NCI-H146 treated with DMSO at 0.1 percent for 48 hours (cell line): ENCODE measurements around the gene CTCF.

Source experiments
- DNase-seq: peaks from one replicate; lab custom pipeline; 2025; ENCODE audit not compliant: unreplicated experiment; lab: John Stamatoyannopoulos, UW

The CTCF gene

DNA sequence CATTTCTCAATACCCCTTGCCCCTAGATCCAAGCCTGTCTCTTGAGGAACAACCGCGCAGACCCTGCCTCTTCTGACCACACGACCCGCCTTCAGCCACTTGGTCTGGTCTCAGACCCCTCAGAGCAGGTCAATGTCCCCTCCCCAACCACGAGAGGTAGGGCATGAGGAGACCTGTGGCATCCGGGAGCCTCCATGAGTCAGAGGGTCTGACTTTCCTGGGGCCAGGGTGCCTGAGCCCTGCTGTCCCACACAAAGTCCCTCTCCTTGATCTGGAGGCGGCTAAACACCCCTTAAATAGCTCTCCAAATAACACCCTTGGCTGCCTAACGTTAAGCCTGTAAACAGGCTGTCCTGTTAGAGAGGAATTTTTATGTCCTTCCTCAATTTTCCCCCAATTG, 87.7 kb downstream of the CTCF start:
- DNase-seq: no peak

DNA sequence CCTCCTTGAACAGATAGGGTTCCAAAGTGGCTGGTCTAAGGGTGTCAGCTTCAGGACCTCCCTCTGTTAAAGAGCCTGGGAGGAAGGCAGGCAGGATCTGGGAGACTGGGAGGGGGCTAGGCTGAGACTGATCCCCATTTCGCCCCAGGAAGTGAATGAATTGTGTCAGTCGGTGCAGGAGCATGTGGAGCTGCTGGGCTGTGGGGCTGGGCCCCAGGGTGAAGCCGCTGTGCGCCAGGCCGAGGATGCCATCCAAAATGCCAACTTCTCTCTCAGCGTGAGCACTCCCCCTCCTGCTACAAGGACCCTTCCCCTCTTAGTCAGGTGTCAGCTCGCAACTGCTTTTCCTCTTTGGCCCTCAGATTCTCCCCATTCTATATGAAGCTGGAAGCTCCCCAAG, 88.7 kb downstream of the CTCF start:
- DNase-seq: no peak

DNA sequence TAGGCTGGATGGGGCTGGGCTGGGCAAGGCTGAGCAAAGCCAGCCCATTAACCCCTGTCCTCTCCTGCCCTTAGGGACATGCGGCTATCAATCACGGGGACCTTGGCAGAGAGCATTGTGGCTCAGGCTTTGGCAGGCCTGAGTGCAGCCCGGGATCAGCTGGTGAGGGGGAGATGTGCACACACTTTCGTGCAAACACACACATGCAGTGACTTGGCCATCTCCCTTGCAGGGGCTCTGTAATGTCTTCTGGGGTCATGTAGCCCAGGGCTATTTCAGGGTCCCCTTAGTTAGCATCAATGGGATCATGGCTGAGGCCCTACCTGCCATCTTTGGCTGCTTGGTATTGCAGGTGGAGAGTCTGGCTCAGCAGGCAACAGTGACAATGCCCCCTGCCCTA, 89.5 kb downstream of the CTCF start:
- no peak for DNase-seq

DNA sequence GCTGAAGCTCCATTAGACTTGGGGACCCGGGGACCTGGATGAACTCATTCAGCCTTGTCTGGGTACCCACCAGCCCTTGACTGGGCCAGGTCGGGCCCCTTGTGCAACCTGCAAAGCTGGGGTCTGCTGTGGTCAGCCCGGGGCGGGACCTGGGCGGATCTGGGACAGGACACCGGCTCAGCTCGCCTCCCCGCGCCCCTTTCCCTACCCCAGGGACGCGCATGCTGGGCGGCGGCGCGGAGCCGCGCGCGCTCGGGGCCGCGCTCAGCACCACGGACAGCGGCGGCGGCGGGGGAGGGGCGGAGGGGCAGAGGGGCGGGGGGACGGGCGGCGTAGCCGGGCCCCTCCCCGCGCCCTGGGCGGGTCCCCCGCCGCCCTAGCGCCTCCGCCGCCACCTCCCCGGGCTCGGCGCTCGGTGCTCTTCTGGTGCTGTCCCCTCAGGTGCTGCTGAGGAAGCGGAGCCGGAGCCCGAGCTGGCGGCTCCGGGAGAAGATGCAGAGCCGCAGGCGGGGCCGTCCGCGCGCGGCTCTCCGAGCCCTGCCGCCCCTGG, 90.3 kb downstream of the CTCF start:
- DNase-seq: peak; percentile 0

DNA sequence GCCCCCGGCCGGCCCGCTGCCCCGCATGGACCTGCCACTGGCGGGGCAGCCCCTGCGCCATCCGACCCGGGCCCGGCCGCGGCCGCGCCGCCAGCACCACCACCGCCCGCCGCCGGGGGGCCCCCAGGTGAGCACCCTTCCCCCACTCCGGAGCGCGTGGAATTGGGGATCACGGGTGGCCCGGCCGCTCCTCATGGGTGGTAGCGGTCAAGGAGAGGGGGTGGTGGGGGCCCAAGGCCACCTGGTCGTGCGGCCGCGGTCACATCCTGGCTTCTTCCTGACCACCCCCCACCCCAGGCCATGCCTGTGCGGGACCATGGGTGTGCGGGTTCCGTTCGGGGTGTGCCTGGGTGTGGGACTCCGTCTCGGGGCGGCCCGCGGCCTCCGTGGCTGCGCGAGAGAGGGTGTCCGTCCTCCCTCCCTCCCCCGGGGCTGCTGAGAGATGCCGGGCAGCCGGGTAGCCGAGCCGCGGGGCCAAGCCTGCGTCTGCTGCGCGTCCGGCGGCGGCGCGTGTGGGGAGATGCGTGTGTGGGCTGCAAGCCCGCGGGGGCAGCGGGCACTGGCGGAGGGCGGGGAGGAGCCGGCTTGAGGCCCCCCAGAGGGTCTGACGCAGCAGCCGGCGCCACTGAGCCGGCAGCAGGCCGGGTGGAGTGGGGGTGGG, 90.9 kb downstream of the CTCF start:
- no peak for DNase-seq

DNA sequence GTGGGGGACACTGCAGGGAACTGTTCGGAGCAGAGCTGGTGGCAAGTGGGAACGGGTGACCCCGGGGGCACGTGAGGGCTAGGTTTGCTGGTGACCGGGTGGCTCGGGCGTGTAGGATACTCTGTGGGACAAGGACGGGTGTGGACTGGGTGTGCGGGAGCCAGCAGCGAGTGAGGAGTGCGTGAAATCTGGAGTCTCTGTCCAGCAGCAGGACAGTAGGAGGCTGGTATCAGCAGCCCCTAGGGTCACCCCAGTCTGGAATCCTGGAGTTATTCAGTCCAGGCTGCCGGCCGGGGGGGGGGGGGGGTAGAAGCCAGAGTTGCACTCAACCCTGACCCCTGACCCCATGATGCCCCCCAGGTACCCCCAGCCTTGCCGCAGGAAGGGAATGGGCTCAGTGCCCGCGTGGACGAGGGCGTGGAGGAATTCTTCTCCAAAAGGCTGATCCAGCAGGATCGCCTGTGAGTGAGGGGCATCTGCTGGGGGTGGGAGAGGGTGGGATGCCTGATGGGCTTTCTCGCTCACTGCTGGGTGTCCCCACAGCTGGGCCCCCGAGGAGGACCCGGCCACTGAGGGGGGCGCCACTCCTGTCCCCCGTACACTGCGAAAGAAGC, 91.6 kb downstream of the CTCF start:
- DNase-seq: no peak

DNA sequence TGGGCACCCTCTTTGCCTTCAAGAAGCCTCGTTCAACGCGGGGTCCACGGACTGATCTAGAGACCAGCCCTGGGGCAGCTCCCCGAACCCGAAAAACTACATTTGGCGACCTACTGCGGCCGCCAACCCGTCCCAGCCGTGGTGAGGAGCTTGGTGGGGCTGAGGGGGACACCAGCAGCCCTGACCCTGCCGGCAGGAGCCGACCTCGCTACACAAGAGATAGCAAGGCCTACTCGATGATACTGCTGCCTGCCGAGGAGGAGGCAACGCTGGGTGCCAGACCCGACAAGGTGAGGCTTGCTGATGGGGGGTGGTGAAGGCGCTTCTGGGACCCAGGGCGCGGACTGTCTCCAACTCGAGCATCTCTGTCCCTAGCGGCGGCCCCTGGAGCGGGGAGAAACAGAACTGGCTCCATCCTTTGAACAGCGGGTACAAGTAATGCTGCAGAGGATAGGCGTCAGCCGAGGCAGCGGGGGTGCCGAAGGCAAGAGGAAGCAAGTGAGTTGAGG, 92.1 kb downstream of the CTCF start:
- no peak for DNase-seq

DNA sequence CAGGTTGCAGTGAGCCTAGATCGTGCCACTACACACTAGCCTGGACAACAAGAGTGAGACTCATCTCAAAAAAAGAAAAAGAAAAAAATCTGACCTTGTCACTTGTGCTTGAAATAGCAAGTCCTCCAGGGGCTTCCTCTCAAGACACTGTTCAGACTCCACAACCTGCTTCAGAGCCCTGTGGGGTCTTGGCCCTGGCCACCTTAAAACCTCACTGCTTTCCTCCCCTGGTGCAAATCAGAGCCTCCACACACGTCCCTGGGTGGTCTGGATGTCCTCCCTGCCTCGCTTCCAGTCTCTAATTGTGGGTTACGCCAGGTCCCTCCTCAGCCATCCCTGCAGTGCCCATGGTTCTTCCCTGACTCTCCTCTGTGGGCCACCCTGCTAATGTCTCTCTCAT, 93.0 kb downstream of the CTCF start:
- DNase-seq: no peak

DNA sequence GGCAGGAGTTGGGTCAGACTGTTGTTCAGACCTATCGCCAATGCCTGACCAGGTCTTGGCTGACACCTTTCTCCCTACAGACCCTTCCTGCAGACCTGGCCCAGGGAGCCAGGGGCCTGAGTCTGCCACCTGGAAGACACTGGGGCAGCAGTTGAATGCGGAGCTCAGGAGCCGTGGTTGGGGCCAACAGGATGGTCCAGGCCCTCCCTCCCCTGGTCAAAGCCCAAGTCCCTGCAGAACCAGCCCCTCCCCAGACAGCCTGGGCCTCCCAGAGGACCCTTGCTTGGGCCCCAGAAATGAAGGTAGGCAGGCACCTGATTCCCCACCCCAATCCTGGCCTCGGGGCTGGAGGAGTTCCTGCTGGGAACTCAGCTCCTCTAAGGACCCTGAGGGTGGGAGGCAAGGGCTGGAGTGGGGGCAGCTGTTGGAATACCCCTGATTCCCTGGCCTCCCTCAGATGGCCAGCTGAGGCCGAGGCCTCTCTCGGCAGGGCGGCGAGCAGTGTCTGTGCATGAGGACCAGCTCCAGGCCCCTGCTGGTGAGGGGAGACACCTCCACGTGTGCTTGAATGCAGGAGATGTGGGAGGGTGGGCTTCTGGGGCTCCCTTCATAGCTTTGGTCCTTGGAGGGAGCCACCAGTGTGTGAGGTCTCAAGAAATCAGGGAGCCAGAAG, 94.2 kb downstream of the CTCF start:
- no peak for DNase-seq

DNA sequence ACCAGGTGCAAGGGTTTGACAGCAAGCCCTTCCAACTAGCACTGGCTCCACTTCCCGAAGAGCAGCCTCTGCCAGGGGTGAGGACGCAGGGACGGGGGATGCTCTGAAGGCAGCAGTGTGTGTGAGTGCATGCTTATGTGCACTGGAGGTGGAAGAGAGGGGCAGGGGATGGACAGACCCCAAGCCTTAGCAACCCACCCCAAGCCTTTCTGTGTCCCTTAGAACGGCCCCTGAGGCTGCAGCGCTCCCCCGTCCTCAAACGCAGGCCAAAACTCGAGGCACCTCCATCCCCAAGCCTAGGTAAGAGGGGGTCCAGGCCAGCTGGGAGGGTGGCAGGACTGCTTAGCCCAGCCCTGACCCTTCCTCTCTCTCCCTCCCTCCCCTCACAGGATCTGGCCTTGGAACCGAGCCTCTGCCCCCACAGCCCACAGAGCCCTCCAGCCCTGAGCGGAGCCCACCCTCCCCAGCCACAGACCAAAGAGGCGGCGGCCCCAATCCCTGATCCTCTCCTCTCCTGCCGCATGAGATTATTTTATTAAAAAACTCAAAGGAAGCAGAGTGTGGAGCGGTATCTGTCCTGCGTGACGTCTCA, 94.8 kb downstream of the CTCF start:
- DNase-seq: no peak

DNA sequence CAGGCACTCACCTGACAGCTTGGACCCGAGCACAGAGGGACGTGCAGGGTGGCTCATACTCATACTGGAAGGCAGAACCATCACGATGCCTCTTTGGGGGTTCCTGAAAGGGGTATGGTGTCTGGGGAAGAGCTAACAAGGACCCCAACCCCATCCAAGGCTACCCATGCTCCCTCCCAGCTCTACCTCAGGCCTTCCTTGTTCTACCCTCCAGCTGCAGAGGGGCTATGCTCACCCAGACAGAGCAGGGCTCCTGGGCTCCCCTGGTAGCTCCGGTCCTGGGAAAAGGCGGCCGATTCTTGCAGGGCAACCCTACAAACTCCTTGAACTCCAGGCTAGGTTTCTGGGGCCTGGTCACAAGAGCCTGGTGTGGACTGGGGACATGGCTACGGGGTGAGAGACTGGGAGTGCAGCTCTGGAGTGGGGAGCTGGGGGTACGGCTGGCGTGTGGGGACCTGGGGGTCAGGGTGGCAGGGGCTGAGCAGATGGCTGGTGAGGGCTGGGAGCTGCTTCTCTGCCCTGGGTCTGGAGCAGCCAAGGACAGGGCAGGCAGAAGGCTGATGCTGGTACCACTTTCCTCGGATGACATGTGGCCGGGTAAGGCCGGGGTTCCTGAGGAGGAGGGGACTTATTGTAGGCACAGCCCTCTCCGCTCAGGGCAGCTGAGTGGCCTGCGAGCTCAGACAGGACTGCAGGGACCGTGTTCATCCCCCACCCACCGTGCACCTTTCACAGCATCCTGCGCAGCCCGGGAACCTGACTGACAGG, 95.6 kb downstream of the CTCF start:
- no peak for DNase-seq

DNA sequence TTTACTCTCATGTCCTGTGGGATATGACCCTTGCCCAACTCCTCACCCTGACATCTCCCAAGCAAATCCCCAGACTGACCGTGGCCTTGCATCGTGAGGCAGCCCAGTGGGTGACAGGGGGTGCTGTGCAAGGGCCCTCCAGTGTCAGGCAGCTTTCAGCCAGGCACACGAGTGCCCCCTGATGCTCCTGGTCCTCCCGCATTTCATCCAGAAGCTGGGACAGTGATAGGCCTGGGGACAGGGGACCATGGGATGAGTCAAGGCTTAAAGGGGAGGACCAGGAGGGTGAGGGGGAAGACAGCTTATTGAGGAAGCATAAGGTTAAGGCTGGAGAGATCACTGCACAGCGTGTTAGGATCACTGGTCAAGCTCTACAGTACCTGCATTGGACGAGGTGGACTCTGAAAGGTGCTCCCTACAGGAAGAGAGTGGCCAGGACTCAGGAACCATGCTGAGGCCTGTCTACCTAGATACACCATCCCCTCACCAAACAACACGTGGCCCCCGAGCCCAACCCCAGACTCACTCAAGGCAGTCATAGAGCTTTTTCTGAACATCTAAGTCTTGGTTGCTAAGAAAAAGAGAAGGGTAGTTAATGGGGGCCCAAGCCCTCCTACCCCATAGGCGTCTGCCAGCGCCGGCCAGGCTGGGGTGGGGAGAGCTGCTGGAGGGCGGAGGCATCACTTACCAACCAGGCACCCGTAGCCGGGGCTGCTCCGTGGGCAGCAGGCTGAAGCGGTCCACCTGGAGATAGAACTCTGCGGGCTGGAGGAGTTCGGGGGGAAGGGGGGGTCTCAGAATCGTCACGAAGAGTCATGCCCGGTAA, 96.7 kb downstream of the CTCF start:
- no peak for DNase-seq

DNA sequence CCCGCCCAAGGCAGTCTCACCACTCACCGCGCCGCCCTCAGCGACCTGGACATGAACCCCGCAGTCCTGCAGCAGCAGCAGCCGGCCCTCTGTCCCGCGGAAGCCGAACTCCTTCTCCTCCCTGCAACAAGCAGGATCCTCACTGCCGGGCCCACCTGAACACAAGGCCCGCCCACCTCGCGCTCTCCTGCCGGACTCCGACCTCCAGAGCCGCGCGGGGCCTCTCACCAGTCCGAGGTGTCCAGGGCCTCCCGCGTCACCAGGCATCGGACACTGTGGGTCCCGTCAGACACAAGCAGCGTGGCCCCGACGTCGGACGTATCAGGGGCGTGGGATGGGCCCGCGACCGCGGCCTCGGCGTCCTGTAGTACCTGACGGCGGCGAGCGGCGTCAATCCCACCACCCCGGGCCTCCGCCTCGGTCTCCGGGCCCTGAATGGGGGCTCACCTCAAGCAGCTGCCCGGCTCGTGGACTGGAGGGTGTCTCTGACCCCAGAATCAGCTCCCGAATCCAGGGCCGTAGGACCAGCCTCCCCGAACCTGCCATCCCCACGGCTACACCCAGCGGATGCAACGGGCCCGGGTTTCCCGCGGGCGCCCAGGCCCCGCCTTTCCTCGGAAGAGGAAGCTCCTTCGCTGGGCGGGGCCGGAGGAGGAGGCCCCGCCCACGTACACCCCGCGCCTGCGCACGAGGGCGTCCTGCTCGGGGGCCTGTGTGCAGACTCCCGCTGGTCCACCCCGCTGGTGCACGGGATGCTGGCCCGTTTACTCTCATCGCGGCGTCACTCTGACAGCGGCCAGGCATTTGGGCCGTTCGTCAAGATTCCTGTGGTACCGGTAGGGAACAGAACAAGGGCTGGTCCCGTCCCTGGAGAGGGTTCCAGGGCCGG, 97.6 kb downstream of the CTCF start, which contains the start of gene ACD:
Gene ACD, minus strand, starts transcription at position 586 of the 889 bp plus-strand sequence. Its CDS starts 40 bp downstream, at position 546.
- DNase-seq: peak; percentile 57

DNA sequence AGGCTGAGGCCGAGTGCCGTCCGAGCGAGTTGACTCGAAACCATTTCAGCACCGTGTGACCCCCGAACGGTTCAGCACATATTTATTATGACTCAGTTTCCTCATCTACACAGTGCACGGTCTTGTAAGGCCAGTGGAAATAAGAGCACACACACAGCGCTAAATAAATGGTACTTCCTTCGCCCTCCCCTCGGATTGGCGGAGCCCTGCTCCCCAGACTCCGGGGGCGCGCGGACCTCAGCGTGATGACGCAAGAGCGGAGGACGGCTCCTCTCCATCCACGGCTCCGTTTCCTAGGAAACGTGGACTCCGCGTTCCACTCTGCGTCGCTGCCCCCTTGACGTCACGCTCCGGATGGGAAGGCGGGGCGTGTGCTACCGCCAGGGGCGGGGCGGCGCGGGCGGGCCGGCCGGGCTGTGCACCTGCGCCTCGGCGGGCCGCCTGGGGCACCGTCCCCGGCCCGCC, 98.3 kb downstream of the CTCF start, which contains the start of gene PARD6A:
Gene PARD6A, plus strand, starts transcription at position 397 of the 465 bp plus-strand sequence. CDS start 79 bp downstream, outside the sequence.
- peak; percentile 73 for DNase-seq

DNA sequence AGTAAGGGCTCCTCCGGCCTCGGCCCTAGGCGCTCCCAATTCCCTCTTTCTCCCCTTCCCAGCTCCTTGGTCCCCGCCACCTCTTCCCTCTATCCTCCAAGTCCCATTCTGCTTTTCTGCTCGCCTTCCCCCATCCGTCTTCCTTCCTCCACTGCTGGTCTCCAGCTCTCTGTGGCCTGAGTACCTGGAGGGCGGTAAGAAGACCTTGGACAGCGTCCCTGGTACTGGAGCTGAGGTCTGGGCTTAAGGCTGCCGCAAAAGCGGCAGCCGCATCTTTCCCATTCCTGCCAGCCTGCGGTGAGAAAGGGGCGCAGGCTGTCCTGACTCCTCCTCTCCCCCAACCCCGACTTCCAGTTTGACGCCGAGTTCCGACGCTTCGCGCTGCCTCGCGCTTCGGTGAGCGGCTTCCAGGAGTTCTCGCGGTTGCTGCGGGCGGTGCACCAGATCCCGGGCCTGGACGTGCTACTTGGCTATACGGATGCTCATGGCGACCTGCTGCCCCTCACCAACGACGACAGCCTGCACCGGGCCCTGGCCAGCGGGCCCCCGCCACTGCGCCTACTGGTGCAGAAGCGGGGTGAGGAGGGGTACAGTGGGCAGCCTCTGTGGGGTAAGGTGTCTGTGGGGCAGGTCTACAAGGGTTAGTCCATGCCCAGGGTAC, 98.9 kb downstream of the CTCF start:
- no peak for DNase-seq

DNA sequence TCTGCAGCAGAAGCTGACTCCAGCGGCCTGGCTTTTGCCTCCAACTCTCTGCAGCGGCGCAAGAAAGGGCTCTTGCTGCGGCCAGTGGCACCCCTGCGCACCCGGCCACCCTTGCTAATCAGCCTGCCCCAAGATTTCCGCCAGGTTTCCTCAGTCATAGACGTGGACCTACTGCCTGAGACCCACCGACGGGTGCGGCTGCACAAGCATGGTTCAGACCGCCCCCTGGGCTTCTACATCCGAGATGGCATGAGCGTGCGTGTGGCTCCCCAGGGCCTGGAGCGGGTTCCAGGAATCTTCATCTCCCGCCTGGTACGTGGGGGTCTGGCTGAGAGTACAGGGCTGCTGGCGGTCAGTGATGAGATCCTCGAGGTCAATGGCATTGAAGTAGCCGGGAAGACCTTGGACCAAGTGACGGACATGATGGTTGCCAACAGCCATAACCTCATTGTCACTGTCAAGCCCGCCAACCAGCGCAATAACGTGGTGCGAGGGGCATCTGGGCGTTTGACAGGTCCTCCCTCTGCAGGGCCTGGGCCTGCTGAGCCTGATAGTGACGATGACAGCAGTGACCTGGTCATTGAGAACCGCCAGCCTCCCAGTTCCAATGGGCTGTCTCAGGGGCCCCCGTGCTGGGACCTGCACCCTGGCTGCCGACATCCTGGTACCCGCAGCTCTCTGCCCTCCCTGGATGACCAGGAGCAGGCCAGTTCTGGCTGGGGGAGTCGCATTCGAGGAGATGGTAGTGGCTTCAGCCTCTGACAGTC, 99.7 kb downstream of the CTCF start:
- no peak for DNase-seq

DNA sequence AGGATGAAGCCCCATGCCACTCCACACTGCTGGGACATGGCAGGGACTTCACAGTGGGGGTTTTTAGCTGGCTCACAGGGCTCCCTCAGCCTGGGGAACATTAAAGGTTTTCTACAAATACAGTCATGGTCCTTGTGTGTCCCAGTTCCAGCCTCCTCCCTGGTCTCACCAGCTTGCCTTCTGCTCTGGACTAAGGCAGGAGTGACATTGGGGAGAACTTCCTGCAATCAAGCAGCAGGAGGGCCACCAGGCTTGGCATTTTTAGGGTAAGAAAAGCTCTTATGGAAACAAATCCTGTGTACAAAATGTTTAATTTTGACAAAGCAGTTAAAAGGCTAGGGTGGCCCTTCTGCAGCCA, 100.3 kb downstream of the CTCF start:
- no peak for DNase-seq
